SK-N-SH treated with all-trans-retinoic acid at 6 μM for 48 hours (cell line): ENCODE data around the gene RBKS.
A peak's percentile ranks its signal among the peaks of the same experiment; 100 is the strongest.

ENCODE experiments used
- ATAC-seq: fragments of 200-7000 bp; cut with Tn5 transposase; 3 replicates; pipeline ENCODE4 v1.9.1; 2020; ENCODE audit warnings: mild to moderate bottlenecking, moderate library complexity
- ARNTL ChIP-seq: fragments of 450-650 bp; formaldehyde crosslinking; IDR thresholded peaks from 2 replicates; pipeline ENCODE4 v1.5.0; 2020; ENCODE audit warnings: low read depth, mild to moderate bottlenecking, moderate library complexity, borderline replicate concordance
- BACH2 ChIP-seq: fragments of 250-450 bp; sonication (Bioruptor Pico); IDR thresholded peaks from 2 replicates; pipeline ENCODE4 v1.9.0; 2021; ENCODE audit warnings: mild to moderate bottlenecking, borderline replicate concordance
- CSDC2 ChIP-seq: fragments of 250-450 bp; sonication (Bioruptor Pico); IDR thresholded peaks from 2 replicates; pipeline ENCODE4 v1.5.0; 2020; ENCODE audit warnings: mild to moderate bottlenecking, moderate library complexity
- GLIS3 ChIP-seq: fragments of 250-450 bp; sonication (Bioruptor Pico); IDR thresholded peaks from 2 replicates; pipeline ENCODE4 v1.5.0; 2020; ENCODE audit warnings: mild to moderate bottlenecking, moderate library complexity
- ISL1 ChIP-seq: fragments of 250-450 bp; sonication (Bioruptor Pico); IDR thresholded peaks from 2 replicates; pipeline ENCODE4 v2.1.2; 2022; ENCODE audit warnings: mild to moderate bottlenecking, moderate library complexity
- OSR1 ChIP-seq: fragments of 250-450 bp; sonication (Bioruptor Pico); IDR thresholded peaks from 2 replicates; pipeline ENCODE4 v1.8.0; 2022; ENCODE audit warnings: moderate library complexity, mild to moderate bottlenecking, inconsistent platforms
- PPARA ChIP-seq: fragments of 250-450 bp; sonication (Bioruptor Pico); IDR thresholded peaks from 2 replicates; pipeline ENCODE4 v1.5.0; 2020; ENCODE audit warnings: mild to moderate bottlenecking, borderline replicate concordance
- RARB ChIP-seq: fragments of 250-450 bp; sonication (Bioruptor Pico); IDR thresholded peaks from 2 replicates; pipeline ENCODE4 v1.8.0; 2021; ENCODE audit warnings: mild to moderate bottlenecking, moderate library complexity
- SNAI2 ChIP-seq: fragments of 250-450 bp; sonication (Bioruptor Pico); IDR thresholded peaks from 2 replicates; pipeline ENCODE4 v1.5.0; 2020; ENCODE audit warnings: mild to moderate bottlenecking, moderate library complexity
- TCF4 ChIP-seq: fragments of 250-450 bp; sonication (Bioruptor Pico); IDR thresholded peaks from 2 replicates; pipeline ENCODE4 v1.8.0; 2021; ENCODE audit warnings: mild to moderate bottlenecking, moderate library complexity, borderline replicate concordance
- TOX ChIP-seq: fragments of 250-450 bp; sonication (Bioruptor Pico); IDR thresholded peaks from 2 replicates; pipeline ENCODE4 v1.8.0; 2021; ENCODE audit warnings: mild to moderate bottlenecking, moderate library complexity, borderline replicate concordance
- ZC3H10 ChIP-seq: fragments of 250-450 bp; sonication (Bioruptor Pico); IDR thresholded peaks from 2 replicates; pipeline ENCODE4 v1.5.1; 2021; ENCODE audit warnings: mild to moderate bottlenecking, moderate library complexity
- ZFP3 ChIP-seq: fragments of 250-450 bp; sonication (Bioruptor Pico); IDR thresholded peaks from 2 replicates; pipeline ENCODE4 v1.5.0; 2020; ENCODE audit warnings: mild to moderate bottlenecking, moderate library complexity
- ZNF565 ChIP-seq: fragments of 450-650 bp; formaldehyde crosslinking; conservative IDR thresholded peaks from 2 replicates; pipeline ENCODE4 v1.5.0; 2020; ENCODE audit warnings: low read depth, mild to moderate bottlenecking, moderate library complexity
- ZNF70 ChIP-seq: fragments of 450-650 bp; formaldehyde crosslinking; IDR thresholded peaks from 2 replicates; pipeline ENCODE4 v1.5.0; 2020; ENCODE audit warnings: mild to moderate bottlenecking, moderate library complexity
- ZNF8 ChIP-seq: fragments of 450-650 bp; formaldehyde crosslinking; IDR thresholded peaks from 2 replicates; pipeline ENCODE4 v1.5.0; 2020; ENCODE audit warnings: mild to moderate bottlenecking, moderate library complexity
- TF ChIP-seq, protein P1 (sequence below): fragments of 250-450 bp; sonication (Bioruptor Pico); IDR thresholded peaks from 2 replicates; pipeline ENCODE4 v1.5.1; 2020; ENCODE audit warnings: low read depth, mild to moderate bottlenecking, moderate library complexity
- TF ChIP-seq, protein P2 (sequence below): fragments of 250-450 bp; sonication (Bioruptor Pico); IDR thresholded peaks from 2 replicates; pipeline ENCODE4 v1.8.0; 2021; ENCODE audit warnings: low read depth, mild to moderate bottlenecking, moderate library complexity, borderline replicate concordance
- TF ChIP-seq, protein P3 (sequence below): fragments of 250-450 bp; sonication (Bioruptor Pico); IDR thresholded peaks from 2 replicates; pipeline ENCODE4 v1.5.0; 2020; ENCODE audit warnings: mild to moderate bottlenecking, moderate library complexity
- TF ChIP-seq, protein P4 (sequence below): fragments of 250-450 bp; sonication (Bioruptor Pico); IDR thresholded peaks from 2 replicates; pipeline ENCODE4 v1.8.0; 2020; ENCODE audit warnings: mild to moderate bottlenecking, moderate library complexity, borderline replicate concordance

The RBKS gene

DNA sequence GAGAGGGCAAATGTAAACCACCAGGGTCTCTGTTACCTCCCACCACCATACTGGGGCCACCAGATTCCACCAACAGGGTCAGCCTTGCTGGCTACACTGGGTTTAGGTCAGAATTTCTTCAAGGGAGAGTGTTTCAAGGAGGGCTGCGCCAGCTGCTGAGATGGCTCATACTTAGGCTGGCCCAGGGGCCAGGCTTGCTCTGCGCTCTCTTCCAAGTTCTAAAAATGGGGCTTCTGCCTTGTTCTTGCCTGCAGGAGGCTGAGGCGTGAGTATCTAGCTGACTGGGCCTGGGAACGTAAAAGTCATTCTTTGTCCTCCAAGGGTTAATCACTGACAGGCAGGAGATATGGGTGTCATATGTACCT lies 90.6 kb downstream of the RBKS start:
- no peak for TF ChIP-seq ZNF565 (CRISPR knock-in tag)
- no peak for TF ChIP-seq RARB
- TF ChIP-seq ZFP3 (CRISPR knock-in tag): no peak
- no peak for TF ChIP-seq ZNF70 (CRISPR knock-in tag)
- TF ChIP-seq, protein P1, sequence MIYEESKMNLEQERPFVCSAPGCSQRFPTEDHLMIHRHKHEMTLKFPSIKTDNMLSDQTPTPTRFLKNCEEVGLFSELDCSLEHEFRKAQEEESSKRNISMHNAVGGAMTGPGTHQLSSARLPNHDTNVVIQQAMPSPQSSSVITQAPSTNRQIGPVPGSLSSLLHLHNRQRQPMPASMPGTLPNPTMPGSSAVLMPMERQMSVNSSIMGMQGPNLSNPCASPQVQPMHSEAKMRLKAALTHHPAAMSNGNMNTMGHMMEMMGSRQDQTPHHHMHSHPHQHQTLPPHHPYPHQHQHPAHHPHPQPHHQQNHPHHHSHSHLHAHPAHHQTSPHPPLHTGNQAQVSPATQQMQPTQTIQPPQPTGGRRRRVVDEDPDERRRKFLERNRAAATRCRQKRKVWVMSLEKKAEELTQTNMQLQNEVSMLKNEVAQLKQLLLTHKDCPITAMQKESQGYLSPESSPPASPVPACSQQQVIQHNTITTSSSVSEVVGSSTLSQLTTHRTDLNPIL (CRISPR knock-in tag): no peak
- TF ChIP-seq GLIS3 (CRISPR knock-in tag): no peak
- TF ChIP-seq ZNF8: no peak
- no peak for TF ChIP-seq SNAI2 (CRISPR knock-in tag)
- no peak for TF ChIP-seq ZC3H10
- no peak for TF ChIP-seq BACH2 (CRISPR knock-in tag)
- TF ChIP-seq TCF4: no peak
- TF ChIP-seq, protein P2, sequence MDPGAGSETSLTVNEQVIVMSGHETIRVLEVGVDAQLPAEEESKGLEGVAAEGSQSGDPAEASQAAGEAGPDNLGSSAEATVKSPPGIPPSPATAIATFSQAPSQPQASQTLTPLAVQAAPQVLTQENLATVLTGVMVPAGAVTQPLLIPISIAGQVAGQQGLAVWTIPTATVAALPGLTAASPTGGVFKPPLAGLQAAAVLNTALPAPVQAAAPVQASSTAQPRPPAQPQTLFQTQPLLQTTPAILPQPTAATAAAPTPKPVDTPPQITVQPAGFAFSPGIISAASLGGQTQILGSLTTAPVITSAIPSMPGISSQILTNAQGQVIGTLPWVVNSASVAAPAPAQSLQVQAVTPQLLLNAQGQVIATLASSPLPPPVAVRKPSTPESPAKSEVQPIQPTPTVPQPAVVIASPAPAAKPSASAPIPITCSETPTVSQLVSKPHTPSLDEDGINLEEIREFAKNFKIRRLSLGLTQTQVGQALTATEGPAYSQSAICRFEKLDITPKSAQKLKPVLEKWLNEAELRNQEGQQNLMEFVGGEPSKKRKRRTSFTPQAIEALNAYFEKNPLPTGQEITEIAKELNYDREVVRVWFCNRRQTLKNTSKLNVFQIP (CRISPR knock-in tag): no peak
- no peak for TF ChIP-seq PPARA (CRISPR knock-in tag)
- TF ChIP-seq, protein P3, sequence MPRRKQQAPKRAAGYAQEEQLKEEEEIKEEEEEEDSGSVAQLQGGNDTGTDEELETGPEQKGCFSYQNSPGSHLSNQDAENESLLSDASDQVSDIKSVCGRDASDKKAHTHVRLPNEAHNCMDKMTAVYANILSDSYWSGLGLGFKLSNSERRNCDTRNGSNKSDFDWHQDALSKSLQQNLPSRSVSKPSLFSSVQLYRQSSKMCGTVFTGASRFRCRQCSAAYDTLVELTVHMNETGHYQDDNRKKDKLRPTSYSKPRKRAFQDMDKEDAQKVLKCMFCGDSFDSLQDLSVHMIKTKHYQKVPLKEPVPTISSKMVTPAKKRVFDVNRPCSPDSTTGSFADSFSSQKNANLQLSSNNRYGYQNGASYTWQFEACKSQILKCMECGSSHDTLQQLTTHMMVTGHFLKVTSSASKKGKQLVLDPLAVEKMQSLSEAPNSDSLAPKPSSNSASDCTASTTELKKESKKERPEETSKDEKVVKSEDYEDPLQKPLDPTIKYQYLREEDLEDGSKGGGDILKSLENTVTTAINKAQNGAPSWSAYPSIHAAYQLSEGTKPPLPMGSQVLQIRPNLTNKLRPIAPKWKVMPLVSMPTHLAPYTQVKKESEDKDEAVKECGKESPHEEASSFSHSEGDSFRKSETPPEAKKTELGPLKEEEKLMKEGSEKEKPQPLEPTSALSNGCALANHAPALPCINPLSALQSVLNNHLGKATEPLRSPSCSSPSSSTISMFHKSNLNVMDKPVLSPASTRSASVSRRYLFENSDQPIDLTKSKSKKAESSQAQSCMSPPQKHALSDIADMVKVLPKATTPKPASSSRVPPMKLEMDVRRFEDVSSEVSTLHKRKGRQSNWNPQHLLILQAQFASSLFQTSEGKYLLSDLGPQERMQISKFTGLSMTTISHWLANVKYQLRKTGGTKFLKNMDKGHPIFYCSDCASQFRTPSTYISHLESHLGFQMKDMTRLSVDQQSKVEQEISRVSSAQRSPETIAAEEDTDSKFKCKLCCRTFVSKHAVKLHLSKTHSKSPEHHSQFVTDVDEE (CRISPR knock-in tag): no peak
- TF ChIP-seq, protein P4, sequence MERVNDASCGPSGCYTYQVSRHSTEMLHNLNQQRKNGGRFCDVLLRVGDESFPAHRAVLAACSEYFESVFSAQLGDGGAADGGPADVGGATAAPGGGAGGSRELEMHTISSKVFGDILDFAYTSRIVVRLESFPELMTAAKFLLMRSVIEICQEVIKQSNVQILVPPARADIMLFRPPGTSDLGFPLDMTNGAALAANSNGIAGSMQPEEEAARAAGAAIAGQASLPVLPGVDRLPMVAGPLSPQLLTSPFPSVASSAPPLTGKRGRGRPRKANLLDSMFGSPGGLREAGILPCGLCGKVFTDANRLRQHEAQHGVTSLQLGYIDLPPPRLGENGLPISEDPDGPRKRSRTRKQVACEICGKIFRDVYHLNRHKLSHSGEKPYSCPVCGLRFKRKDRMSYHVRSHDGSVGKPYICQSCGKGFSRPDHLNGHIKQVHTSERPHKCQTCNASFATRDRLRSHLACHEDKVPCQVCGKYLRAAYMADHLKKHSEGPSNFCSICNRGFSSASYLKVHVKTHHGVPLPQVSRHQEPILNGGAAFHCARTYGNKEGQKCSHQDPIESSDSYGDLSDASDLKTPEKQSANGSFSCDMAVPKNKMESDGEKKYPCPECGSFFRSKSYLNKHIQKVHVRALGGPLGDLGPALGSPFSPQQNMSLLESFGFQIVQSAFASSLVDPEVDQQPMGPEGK (CRISPR knock-in tag): no peak
- TF ChIP-seq CSDC2: no peak
- ATAC-seq: peak; percentile 71

GRCh38 chr2:27798948-27799645 lies 91.1 kb downstream of the RBKS start:
- peak; percentile 98 for ATAC-seq
- TF ChIP-seq, protein P2 (CRISPR knock-in tag): peak; percentile 93
- peak; percentile 89 for TF ChIP-seq ZFP3 (CRISPR knock-in tag)
- TF ChIP-seq OSR1 (CRISPR knock-in tag): no peak
- no peak for TF ChIP-seq RARB
- TF ChIP-seq, protein P3 (CRISPR knock-in tag): peak; percentile 59; the same call in 1 of the 2 replicates
- TF ChIP-seq, protein P4 (CRISPR knock-in tag): peak; percentile 95
- no peak for TF ChIP-seq BACH2 (CRISPR knock-in tag)
- TF ChIP-seq TOX (CRISPR knock-in tag): peak; percentile 80; the same call in 1 of the 2 replicates
- peak; percentile 77; the same call in 1 of the 2 replicates for TF ChIP-seq ZNF565 (CRISPR knock-in tag)
- no peak for TF ChIP-seq ARNTL
- TF ChIP-seq SNAI2 (CRISPR knock-in tag): peak; percentile 97
- peak; percentile 92 for TF ChIP-seq ISL1 (CRISPR knock-in tag)
- TF ChIP-seq ZC3H10: peak; percentile 31; the same call in 1 of the 2 replicates
- TF ChIP-seq GLIS3 (CRISPR knock-in tag): no peak
- TF ChIP-seq CSDC2: peak; percentile 94
- TF ChIP-seq, protein P1 (CRISPR knock-in tag): peak; percentile 100
